Right ventricle myocardium superior (tissue), 1 donor: ENCODE measurements around the gene CIC. TPM values are rescaled to one million over a fixed set of nuclear protein-coding genes. Genes with fewer than 3 reads are reported as not detected.

Experiments
- ATAC-seq: fragments of 200-7000 bp; cut with Tn5 transposase; one replicate; pipeline ENCODE4 v1.9.1; 2020; ENCODE audit warnings: mild to moderate bottlenecking; ENCODE audit not compliant: poor library complexity
- DNase-seq: peaks from one replicate; pipeline ENCODE4 v3.0.0-alpha.2; 2020
- intact Hi-C: fragments of 100-400 bp; cut with DNase I; formaldehyde crosslinking; loops from one replicate; pipeline ENCODE4 v1.11.2; 2022
- total RNA-seq: library from RNA; stranded (reverse); fragmentation: NEBNext Ultra II Directional; extraction: Animal tissue kit (Norgen Biotek cat#: 25700); gene quantifications from one replicate; pipeline ENCODE4 v1.2.1, GENCODE V29; 2021
- donor health status: DM: no; HTN: yes; CAD: no; lungs with severe emphysema.

Gene CIC
- total RNA-seq, 1 donor from 2014 or later = 33.6 TPM

GRCh38 chr19:42282819-42283187, 13.8 kb downstream of the CIC start:
- ATAC-seq = no peak

DNA sequence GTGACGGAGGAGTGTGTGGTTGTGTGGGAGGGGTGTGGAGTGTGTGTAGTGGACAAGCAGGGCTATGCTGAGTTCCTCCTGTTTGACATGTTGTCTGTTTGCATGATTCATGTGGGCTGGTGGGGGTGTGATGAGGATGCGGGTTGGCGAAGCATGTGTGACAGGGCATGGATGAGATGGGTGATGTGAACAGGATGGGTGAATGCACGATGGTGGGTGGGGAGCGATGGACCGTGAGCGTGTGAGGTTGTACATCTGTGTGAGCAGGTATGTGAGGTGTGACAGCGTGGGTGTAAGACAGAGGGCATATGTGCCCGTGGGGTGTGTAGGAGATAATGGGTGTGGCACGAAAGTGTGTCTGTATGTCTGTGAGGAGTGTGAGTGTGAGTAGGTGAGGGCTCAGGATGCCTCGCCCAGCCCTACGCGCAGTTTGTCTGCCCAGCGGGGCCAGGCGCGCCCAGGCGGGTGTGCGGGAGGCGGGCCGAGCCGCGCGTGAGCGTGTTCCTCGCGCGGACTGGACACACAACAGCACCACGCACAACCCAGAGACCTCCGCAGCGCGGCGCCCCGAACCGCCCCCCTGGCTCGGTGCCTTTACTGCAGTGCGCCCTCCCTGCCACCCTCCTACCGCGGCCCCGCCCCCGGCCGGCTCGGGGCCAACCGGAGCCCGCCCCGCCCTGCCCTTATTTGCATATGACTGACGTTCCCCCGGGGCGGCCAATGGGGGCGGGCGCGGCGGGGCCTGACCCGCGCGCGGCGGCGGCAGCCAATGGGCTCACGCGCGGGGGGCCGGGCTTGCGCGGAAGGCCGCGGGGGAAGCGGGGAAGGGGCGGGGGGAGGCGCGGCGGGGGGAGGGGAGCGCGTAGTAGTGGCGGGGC, 14.4 kb downstream of the CIC start:
- peak; percentile 98 for DNase-seq
- peak; percentile 74 for ATAC-seq
- intact Hi-C loops = no loop called here

More at GRCh38 chr19:42282819-42283187, 13.8 kb downstream of the CIC start:
- DNase-seq = no peak
- intact Hi-C loops = no loop called here

- peak; percentile 23 for ATAC-seq
- intact Hi-C loops = no loop called here
Measured at GRCh38 chr19:42284066-42284501, 15.0 kb downstream of the CIC start.

DNA sequence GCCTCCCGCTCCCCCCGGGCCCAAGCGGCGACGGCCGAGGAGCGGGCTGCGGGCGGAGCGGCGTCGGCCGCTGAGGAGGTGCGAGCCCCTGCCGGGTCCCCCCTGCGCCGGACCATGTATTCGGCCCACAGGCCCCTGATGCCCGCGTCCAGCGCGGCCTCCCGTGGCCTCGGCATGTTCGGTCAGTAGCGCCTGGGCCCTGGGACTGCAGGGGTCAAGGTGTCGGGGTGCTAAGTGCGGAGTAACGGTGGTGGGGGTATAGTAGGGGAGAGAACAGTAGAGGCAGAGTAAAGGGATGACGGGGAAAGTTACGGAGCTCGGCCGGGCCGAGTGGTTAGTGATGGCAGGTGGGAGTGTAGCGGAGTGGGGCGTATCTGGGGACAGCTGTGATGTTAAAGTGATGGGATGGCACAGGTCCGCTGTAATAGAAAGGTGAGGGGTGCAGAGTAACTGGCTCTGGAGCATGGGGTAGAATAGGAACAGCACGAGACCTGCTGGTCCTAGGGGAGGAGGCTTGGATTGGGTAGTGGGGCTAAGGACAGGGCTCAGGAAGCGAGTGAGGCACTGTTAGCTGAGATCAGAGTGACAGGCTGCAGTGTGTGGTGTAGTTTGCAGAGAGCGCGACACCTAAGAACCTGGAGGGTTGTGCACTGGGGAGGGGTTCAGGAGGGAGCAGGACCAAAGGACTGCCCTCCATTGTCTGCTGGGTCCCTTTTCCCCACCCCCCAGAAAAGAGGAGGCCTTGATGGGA, 15.7 kb downstream of the CIC start:
- intact Hi-C loops = no loop called here
- ATAC-seq (no peak), DNase-seq (peak; percentile 50)

More at GRCh38 chr19:42284066-42284501, 15.0 kb downstream of the CIC start:
- DNase-seq = peak; percentile 87

DNA sequence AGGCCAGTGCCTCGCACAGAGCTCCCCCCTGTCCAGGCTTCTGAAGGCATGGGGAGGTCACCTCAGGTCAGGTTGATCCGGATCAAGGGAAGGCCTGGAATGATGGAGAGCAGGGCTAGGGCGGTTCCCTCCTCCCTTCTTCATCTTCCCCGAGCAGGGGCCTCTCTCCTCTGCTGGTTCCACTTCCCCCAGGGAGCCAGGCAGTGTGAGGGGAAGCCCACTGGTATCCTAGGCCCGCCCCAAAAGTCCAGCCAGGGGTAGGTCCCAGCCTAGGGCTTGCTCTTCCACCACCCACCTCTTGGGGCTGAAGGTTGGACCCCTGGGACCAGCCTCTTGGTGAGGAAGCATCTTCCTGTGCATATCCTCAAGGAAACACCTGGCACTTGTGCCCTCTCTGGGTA, 16.5 kb downstream of the CIC start:
- intact Hi-C loops = no loop called here
- no peak for ATAC-seq
- no peak for DNase-seq

- intact Hi-C loops = no loop called here
- ATAC-seq (no peak), DNase-seq (no peak)
Measured at GRCh38 chr19:42285988-42286348, 16.9 kb downstream of the CIC start.

- peak; percentile 64 for DNase-seq
- no peak for ATAC-seq
- intact Hi-C loops = no loop called here
Measured at GRCh38 chr19:42286349-42287016, 17.4 kb downstream of the CIC start.

DNA sequence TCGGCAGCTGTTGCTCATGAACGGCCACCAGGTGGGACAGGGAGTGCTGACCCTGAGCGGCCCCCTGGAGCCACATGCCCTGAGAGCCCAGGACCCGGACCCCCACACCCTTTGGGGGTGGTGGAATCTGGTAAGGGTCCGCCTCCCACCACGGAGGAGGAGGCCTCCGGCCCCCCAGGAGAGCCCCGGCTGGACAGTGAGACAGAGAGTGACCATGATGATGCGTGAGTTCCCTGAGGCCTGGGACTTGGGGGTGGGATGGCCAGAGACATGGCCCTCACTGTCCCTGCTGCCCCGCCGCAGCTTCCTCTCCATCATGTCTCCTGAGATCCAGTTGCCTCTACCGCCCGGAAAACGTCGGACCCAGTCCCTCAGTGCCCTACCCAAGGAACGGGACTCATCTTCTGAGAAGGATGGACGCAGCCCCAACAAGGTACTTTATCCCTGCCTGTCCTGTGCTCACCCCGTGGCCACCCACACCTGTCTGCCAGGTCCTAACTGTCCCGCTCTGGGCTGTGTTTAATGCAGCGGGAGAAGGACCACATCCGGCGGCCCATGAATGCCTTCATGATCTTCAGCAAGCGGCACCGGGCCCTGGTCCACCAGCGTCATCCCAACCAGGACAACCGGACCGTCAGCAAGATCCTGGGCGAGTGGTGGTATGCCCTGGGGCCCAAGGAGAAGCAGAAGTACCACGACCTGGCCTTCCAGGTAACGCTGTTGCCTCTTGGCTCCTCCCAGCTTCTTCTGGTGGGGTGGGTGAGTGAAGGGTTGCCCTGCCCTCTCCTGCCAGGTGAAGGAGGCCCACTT, 18.2 kb downstream of the CIC start:
- intact Hi-C loops = no loop called here
- ATAC-seq (no peak), DNase-seq (peak; percentile 41)

DNA sequence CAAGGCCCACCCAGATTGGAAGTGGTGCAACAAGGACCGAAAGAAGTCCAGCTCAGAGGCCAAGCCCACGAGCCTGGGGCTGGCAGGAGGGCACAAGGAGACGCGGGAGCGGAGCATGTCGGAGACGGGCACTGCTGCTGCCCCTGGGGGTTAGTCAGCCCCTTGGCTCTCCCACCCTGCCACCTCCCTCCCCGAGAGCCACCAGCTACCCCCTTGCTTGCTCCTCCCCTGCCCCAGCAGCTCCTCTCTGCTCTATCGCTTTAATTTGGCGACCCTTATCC, 18.7 kb downstream of the CIC start:
- ATAC-seq = no peak
- intact Hi-C loops = no loop called here
- DNase-seq = no peak

DNA sequence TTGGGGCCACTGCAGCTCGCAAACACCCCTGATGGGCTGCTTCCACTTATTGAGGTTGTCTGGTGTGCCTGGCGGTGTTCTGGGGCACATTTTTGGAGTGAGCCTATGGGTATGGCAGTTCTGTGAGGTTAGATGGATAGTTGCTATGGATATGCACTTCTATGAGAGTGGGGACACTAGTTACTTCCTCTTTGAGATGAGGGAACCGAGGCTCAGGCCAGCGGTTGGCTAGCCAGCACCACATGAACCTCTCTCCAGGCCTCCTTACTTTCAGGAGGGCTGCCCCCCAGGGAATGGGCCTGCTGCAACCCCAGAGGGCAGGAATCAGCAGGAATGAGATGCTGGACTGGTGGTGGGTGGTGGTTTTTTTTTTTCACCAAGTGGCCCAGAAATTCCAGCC, 19.3 kb downstream of the CIC start:
- intact Hi-C loops = no loop called here
- ATAC-seq (no peak), DNase-seq (no peak)

DNA sequence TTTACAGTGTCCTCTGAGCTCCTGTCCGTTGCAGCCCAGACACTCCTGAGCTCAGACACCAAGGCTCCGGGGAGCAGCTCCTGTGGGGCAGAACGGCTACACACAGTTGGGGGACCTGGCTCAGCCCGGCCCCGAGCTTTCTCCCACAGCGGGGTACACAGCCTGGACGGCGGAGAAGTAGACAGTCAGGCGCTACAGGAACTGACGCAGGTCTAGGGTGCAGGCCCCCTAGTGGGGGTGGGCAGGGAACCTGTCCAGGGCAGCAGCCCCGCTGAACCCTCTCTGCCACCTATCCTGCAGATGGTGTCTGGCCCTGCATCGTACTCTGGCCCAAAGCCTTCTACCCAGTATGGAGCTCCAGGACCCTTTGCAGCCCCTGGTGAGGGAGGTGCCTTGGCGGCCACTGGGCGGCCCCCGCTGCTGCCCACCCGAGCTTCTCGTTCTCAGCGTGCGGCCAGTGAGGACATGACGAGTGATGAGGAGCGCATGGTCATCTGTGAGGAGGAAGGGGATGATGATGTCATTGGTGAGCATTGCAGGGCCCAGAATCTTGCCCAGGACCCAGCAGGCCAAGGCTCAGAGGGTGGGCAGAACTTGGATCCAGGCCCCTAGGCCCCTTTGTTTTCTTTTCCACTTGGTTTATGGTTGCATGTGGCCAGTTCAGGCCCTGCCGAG, 20.0 kb downstream of the CIC start:
- no peak for ATAC-seq
- intact Hi-C loops = no loop called here
- DNase-seq = no peak

- ATAC-seq = no peak
- intact Hi-C loops = no loop called here
- no peak for DNase-seq
Measured at GRCh38 chr19:42289556-42290041, 20.5 kb downstream of the CIC start.

DNA sequence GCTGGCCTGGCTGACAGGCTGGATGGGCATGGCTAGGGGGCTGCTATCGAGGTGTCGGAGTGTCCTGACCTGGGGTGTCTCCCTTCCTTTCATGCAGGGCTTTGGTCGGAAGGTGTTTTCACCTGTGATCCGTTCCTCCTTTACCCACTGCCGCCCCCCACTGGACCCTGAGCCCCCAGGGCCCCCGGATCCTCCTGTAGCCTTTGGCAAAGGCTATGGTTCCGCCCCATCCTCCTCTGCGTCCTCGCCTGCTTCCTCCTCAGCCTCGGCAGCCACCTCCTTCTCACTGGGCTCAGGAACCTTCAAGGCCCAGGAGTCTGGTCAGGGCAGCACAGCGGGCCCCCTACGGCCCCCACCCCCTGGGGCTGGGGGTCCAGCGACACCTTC, 21.1 kb downstream of the CIC start:
- DNase-seq (no peak), ATAC-seq (no peak)
- intact Hi-C loops = no loop called here

DNA sequence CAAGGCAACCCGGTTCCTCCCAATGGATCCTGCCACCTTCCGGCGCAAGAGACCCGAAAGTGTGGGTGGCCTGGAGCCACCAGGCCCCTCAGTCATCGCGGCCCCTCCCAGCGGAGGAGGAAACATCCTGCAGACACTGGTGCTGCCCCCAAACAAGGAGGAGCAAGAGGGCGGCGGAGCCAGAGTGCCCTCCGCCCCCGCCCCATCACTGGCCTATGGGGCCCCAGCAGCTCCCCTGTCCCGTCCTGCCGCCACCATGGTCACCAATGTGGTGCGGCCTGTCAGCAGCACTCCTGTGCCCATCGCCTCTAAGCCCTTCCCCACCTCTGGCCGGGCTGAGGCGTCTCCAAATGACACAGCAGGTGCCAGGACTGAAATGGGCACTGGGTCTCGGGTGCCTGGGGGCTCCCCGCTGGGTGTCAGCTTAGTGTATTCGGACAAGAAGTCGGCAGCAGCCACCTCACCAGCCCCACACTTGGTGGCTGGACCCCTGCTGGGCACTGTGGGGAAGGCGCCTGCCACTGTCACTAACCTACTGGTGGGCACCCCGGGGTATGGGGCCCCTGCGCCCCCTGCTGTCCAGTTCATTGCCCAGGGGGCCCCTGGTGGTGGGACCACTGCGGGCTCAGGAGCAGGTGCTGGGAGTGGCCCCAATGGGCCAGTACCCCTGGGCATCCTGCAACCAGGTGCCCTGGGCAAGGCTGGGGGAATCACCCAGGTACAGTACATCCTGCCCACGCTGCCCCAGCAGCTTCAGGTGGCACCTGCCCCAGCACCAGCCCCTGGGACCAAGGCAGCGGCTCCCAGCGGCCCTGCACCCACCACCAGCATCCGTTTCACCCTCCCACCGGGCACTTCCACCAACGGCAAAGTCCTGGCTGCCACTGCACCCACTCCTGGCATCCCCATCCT, 21.7 kb downstream of the CIC start:
- intact Hi-C loops = no loop called here
- ATAC-seq (no peak), DNase-seq (no peak)

- no peak for ATAC-seq
- no peak for DNase-seq
- intact Hi-C loops = no loop called here
Measured at GRCh38 chr19:42291435-42291810, 22.4 kb downstream of the CIC start.

- ATAC-seq = no peak
- no peak for DNase-seq
- intact Hi-C loops = no loop called here
Measured at GRCh38 chr19:42292042-42292960, 23.2 kb downstream of the CIC start.
